ENCODE measurements around the gene FYN. TPM values are rescaled to one million over a fixed set of nuclear protein-coding genes. Genes with fewer than 3 reads are reported as not detected.
"Not testable (repeated sequence)": the region's sequence is repeated elsewhere in the genome, so short reads cannot be mapped to it uniquely, and the experiment has no call there.

The FYN gene
- total RNA-seq, 2 donors from 2014 or later: 13.7 to 103 TPM

GRCh38 chr6:111646942-111647341 is 226.3 kb downstream of the FYN start:
- H3K27me3 ChIP-seq (replicated peaks; ENCODE audit: insufficient read depth): no peaks in the 10 kb centered on the region
- 11% methylated on average over 8 of the region's 8 CpGs for WGBS
- intact Hi-C loops (cut with DNase I): loop anchor here (10.0 kb wide), 1 partner anchor 162 kb away; the partner anchor contains the start of gene REV3L
- TF ChIP-seq POLR2A (IDR thresholded peaks at IDR 0.05): no peak
- no peak for TF ChIP-seq POLR2AphosphoS5 (IDR thresholded peaks at IDR 0.05)
- no peak for TF ChIP-seq CTCF (IDR thresholded peaks at IDR 0.05)
- no peak overlapping the region for H3K4me3 ChIP-seq
- no peaks in the 10 kb centered on the region for H3K4me1 ChIP-seq (replicated peaks)
- DNase-seq (ENCODE audit: low spot score): no peak
- H3K36me3 ChIP-seq: no peaks in the 10 kb centered on the region
- no peaks in the 10 kb centered on the region for H3K9me3 ChIP-seq
- peak overlapping the region; percentile 9 to 49 for H3K27ac ChIP-seq

- H3K27ac ChIP-seq: no peak overlapping the region
- no peaks in the 10 kb centered on the region for H3K9me3 ChIP-seq
- no peaks in the 10 kb centered on the region for H3K36me3 ChIP-seq
- H3K4me3 ChIP-seq: no peak overlapping the region
- intact Hi-C loops (cut with DNase I): loop anchor here (10.0 kb wide), 1 partner anchor 161 kb away; the partner anchor contains the start of gene REV3L
- H3K27me3 ChIP-seq (replicated peaks; ENCODE audit: insufficient read depth): no peaks in the 10 kb centered on the region
- TF ChIP-seq POLR2AphosphoS5 (IDR thresholded peaks at IDR 0.05) (no peak), POLR2A (IDR thresholded peaks at IDR 0.05) (no peak), CTCF (IDR thresholded peaks at IDR 0.05) (no peak)
- no peaks in the 10 kb centered on the region for H3K4me1 ChIP-seq (replicated peaks)
- DNase-seq (ENCODE audit: low spot score): no peak
- 72% methylated on average over 2 of the region's 2 CpGs for WGBS
These were observed 227.2 kb downstream of the FYN start for GRCh38 chr6:111646034-111646433.

GRCh38 chr6:111644893-111645430 is 228.3 kb downstream of the FYN start:
- TF ChIP-seq POLR2A (IDR thresholded peaks at IDR 0.05): no peak
- TF ChIP-seq POLR2AphosphoS5 (IDR thresholded peaks at IDR 0.05): no peak
- TF ChIP-seq CTCF (IDR thresholded peaks at IDR 0.05): no peak
- DNase-seq (ENCODE audit: low spot score): no peak
- Histone ChIP-seq H3K9me3 (no peaks in the 10 kb centered on the region), H3K4me1 (replicated peaks) (no peaks in the 10 kb centered on the region), H3K4me3 (no peak overlapping the region), H3K36me3 (no peaks in the 10 kb centered on the region), H3K27ac (no peak overlapping the region), H3K27me3 (replicated peaks; ENCODE audit: insufficient read depth) (no peaks in the 10 kb centered on the region)
- intact Hi-C loops (cut with DNase I): loop anchor here (5.0 to 10.0 kb wide), 3 partner anchors 160 to 388 kb away; partner anchors contain the start of gene REV3L
- WGBS: 80% methylated on average over 4 of the region's 4 CpGs

GRCh38 chr6:111642463-111643158 is 230.6 kb downstream of the FYN start:
- no peaks in the 10 kb centered on the region for H3K9me3 ChIP-seq
- H3K27me3 ChIP-seq (replicated peaks; ENCODE audit: insufficient read depth): no peaks in the 10 kb centered on the region
- no peak overlapping the region for H3K27ac ChIP-seq
- 35% methylated on average over 7 of the region's 7 CpGs for WGBS
- H3K4me1 ChIP-seq (replicated peaks): no peaks in the 10 kb centered on the region
- no peak for DNase-seq (ENCODE audit: low spot score)
- H3K4me3 ChIP-seq: no peak overlapping the region
- TF ChIP-seq POLR2AphosphoS5 (IDR thresholded peaks at IDR 0.05): no peak
- TF ChIP-seq CTCF (IDR thresholded peaks at IDR 0.05): peak in 2 of 4 experiments; percentile 55
- no peaks in the 10 kb centered on the region for H3K36me3 ChIP-seq
- intact Hi-C loops (cut with DNase I): loop anchor here (5.0 to 10.0 kb wide), 3 partner anchors 158 to 385 kb away; partner anchors contain the start of gene REV3L

- Histone ChIP-seq H3K27ac (no peak overlapping the region), H3K27me3 (replicated peaks; ENCODE audit: insufficient read depth) (no peaks in the 10 kb centered on the region), H3K9me3 (no peaks in the 10 kb centered on the region), H3K36me3 (no peaks in the 10 kb centered on the region), H3K4me3 (no peak overlapping the region), H3K4me1 (replicated peaks) (no peaks in the 10 kb centered on the region)
- DNase-seq (ENCODE audit: low spot score): no peak
- intact Hi-C loops (cut with DNase I): no loop called here
- TF ChIP-seq CTCF (IDR thresholded peaks at IDR 0.05) (no peak), POLR2AphosphoS5 (IDR thresholded peaks at IDR 0.05) (no peak), POLR2A (IDR thresholded peaks at IDR 0.05) (no peak)
These were observed 234.0 kb downstream of the FYN start for GRCh38 chr6:111639266-111639665.

GRCh38 chr6:111634981-111635380 is 238.3 kb downstream of the FYN start:
- H3K9me3 ChIP-seq; H3K4me3 ChIP-seq; DNase-seq (ENCODE audit: low spot score); H3K36me3 ChIP-seq; H3K27ac ChIP-seq; intact Hi-C loops (cut with DNase I); H3K27me3 ChIP-seq (replicated peaks; ENCODE audit: insufficient read depth); H3K4me1 ChIP-seq (replicated peaks): not testable (repeated sequence)
- 73% methylated on average over 1 of the region's 1 CpG for WGBS
